ENCODE data around the gene NIFK.
"Not testable (repeated sequence)": the region's sequence is repeated elsewhere in the genome, so short reads cannot be mapped to it uniquely, and the experiment has no call there.

- TF ChIP-seq CTCF (conservative IDR thresholded peaks at IDR 0.05); EZH2 (IDR thresholded peaks at IDR 0.05; ENCODE audit: low read depth): not testable (repeated sequence)
These were observed 2.1 kb downstream of the NIFK start for GRCh38 chr2:121734544-121734943.
